ENCODE data around the gene AGO3. TPM values are rescaled to one million over a fixed set of nuclear protein-coding genes. Genes with fewer than 3 reads are reported as not detected.
"Not testable (repeated sequence)": the region's sequence is repeated elsewhere in the genome, so short reads cannot be mapped to it uniquely, and the experiment has no call there.

The AGO3 gene
- total and polyA plus RNA-seq, 2 of the 13 experiments (the other 11 are each of a cell fraction or from before 2014, with no cell fraction given) = 21.2 to 27.1 TPM

GRCh38 chr1:36023098-36023769 lies 92.3 kb downstream of the AGO3 start (continued):
- no peak for TF ChIP-seq ZNF646 (CRISPR knock-in tag; IDR thresholded peaks at IDR 0.05)
- no peak for TF ChIP-seq ZNF367 (CRISPR knock-in tag; IDR thresholded peaks at IDR 0.05; ENCODE audit: borderline replicate concordance)
- no peak for TF ChIP-seq ZNF788 (CRISPR knock-in tag; IDR thresholded peaks at IDR 0.05; ENCODE audit: borderline replicate concordance)
- TF ChIP-seq POLR2A (IDR thresholded peaks at IDR 0.05; ENCODE audit: insufficient read depth in 1 of 2, low read depth in 2 of 2, low read length in 2 of 2) = no peak
- no peak for TF ChIP-seq MAFG (CRISPR knock-in tag; IDR thresholded peaks at IDR 0.05)
- TF ChIP-seq ZNF331 (CRISPR knock-in tag; IDR thresholded peaks at IDR 0.05) = no peak
- no peak for TF ChIP-seq ZNF740 (CRISPR knock-in tag; IDR thresholded peaks at IDR 0.05)
- TF ChIP-seq PAXIP1 (CRISPR knock-in tag; conservative IDR thresholded peaks at IDR 0.05) = no peak
- no peak for TF ChIP-seq ATAD3A (CRISPR knock-in tag; IDR thresholded peaks at IDR 0.05)
- TF ChIP-seq RNF2 (conservative IDR thresholded peaks at IDR 0.05; ENCODE audit: low read depth) = no peak

GRCh38 chr1:36024024-36024423 lies 93.1 kb downstream of the AGO3 start:
- CTCF ChIA-PET (ENCODE audit: low intra/inter-chr PET ratio, low total read pairs); H3K9ac ChIP-seq (ENCODE audit: insufficient read depth, low read depth, low read length); H3K79me2 ChIP-seq (ENCODE audit: insufficient read depth, low read length); FAIRE-seq; DNase-seq (ENCODE audit: low spot score); H4K20me1 ChIP-seq (ENCODE audit: insufficient read depth, low read length); H3K27ac ChIP-seq (ENCODE audit: extremely low read length, insufficient read depth, low read length); H3K4me3 ChIP-seq (replicated peaks in 1 of 3; ENCODE audit: insufficient read depth in 1 of 3, low read depth in 2 of 3, low read length in 3 of 3); H2AFZ ChIP-seq (ENCODE audit: low read length); H3K4me1 ChIP-seq (ENCODE audit: insufficient read depth, low read length); BruUV-seq (replicated peaks); in situ Hi-C loops (cut with HindIII; ENCODE audit: extremely low pct_ligation_motif_present, low pct_unique_long_range_greater_than_20kb); ATAC-seq; intact Hi-C loops (cut with micrococcal nuclease; ENCODE audit: unreplicated experiment); POLR2A ChIA-PET; H3K27me3 ChIP-seq (ENCODE audit: control insufficient read depth in 1 of 2, insufficient read depth in 2 of 2, low read length in 2 of 2); H3K4me2 ChIP-seq (ENCODE audit: low read depth, low read length); H3K9me3 ChIP-seq (ENCODE audit: low read length): not testable (repeated sequence)
- peaks cover 3 to 23% of the 10 kb centered on the region in 2 experiments; a peak in 3 of 5 replicates for H3K36me3 ChIP-seq (replicated peaks in 1 of 2; ENCODE audit: control insufficient read depth in 1 of 2, insufficient read depth in 2 of 2, low read length in 2 of 2)
- 100% methylated on average over 3 of the region's 3 CpGs for WGBS (ENCODE audit: low lambda C conversion rate)
